Dendritic cell treated with granulocyte-macrophage colony-stimulating factor and Interleukin-4, amounts not matched to agents 40 ng/mL and 50 ng/mL, for 4 days (primary cell): ENCODE data around the gene CALHM5.
"Not testable (repeated sequence)": the region's sequence is repeated elsewhere in the genome, so short reads cannot be mapped to it uniquely, and the experiment has no call there.

ENCODE experiments used
- H3K27ac Mint-ChIP-seq: one replicate; pipeline ENCODE4 v1.8.0; 2022; ENCODE audit warnings: mild to moderate bottlenecking, mixed read lengths
- H3K27me3 Mint-ChIP-seq: one replicate; pipeline ENCODE4 v1.8.0; 2022; ENCODE audit warnings: mild to moderate bottlenecking, mixed read lengths
- H3K36me3 Mint-ChIP-seq: one replicate; pipeline ENCODE4 v1.8.0; 2022; ENCODE audit warnings: low read depth, mixed read lengths
- H3K4me1 Mint-ChIP-seq: one replicate; pipeline ENCODE4 v1.8.0; 2022; ENCODE audit warnings: low read depth, mixed read lengths
- H3K4me3 Mint-ChIP-seq: one replicate; pipeline ENCODE4 v1.8.0; 2022; ENCODE audit warnings: mild to moderate bottlenecking, moderate library complexity, mixed read lengths
- H3K9me3 Mint-ChIP-seq: one replicate; pipeline ENCODE4 v1.8.0; 2022; ENCODE audit warnings: mixed read lengths
- intact Hi-C: fragments of 100-400 bp; cut with micrococcal nuclease; formaldehyde crosslinking; loops from one replicate; pipeline ENCODE4 v1.15.0; 2022

The CALHM5 gene

GRCh38 chr6:116485559-116486184, 25.8 kb upstream of the CALHM5 start:
- peak overlapping the region; percentile 5 for H3K27ac Mint-ChIP-seq
- H3K36me3 Mint-ChIP-seq, result no peaks in the 10 kb centered on the region
- H3K27me3 Mint-ChIP-seq, result no peaks in the 10 kb centered on the region
- peaks cover 23% of the 10 kb centered on the region for H3K4me1 Mint-ChIP-seq
- intact Hi-C loops, result no loop called here
- no peak overlapping the region for H3K4me3 Mint-ChIP-seq
- H3K9me3 Mint-ChIP-seq, result peaks cover 7% of the 10 kb centered on the region

DNA sequence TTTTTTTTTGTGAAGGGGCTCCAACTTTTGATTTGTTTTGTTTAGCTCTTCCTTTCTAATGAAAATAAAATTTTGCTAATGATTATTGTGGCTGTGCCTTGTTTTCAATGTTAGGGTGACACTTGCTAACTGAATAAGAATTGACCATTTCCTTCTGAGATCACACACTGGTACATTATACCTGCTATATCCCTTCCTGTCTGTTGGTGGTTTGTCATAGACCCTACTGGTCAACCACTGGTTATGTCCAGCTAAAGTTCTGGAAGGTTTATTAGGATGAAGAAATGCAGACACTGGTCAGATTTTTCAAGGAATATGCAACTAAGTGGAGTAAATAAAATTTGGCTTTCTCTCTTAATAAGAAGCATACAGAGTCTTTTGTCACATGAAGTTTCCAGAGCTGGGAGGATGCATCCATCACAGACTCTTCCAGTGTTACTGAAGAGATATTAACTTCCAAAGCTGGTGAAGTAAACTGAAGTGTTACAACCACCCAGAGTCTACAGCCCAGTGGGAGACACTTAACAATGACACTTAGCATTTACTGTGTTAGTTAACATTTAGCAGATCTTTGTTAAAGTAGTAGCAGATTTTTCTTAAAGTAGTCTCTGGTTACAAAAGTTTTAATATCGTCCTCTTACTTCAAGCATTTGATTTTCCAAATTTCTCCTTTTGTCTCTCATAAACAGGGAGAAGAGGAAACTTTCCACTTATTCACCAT, 19.7 kb upstream of the CALHM5 start:
- Mint-ChIP-seq H3K27me3 (no peaks in the 10 kb centered on the region), H3K27ac (no peak overlapping the region), H3K4me3 (no peak overlapping the region)

GRCh38 chr6:116492331-116493067, 18.9 kb upstream of the CALHM5 start:
- Mint-ChIP-seq H3K36me3 (no peaks in the 10 kb centered on the region), H3K4me1 (no peaks in the 10 kb centered on the region), H3K27me3 (no peaks in the 10 kb centered on the region), H3K27ac (no peak overlapping the region), H3K9me3 (peaks cover 15% of the 10 kb centered on the region), H3K4me3 (no peak overlapping the region)
- intact Hi-C loops, result no loop called here

More for the DNA sequence above, 19.7 kb upstream of the CALHM5 start:
- Mint-ChIP-seq H3K36me3 (no peaks in the 10 kb centered on the region), H3K4me1 (peaks cover 3% of the 10 kb centered on the region), H3K9me3 (peaks cover 15% of the 10 kb centered on the region)
- intact Hi-C loops, result no loop called here

DNA sequence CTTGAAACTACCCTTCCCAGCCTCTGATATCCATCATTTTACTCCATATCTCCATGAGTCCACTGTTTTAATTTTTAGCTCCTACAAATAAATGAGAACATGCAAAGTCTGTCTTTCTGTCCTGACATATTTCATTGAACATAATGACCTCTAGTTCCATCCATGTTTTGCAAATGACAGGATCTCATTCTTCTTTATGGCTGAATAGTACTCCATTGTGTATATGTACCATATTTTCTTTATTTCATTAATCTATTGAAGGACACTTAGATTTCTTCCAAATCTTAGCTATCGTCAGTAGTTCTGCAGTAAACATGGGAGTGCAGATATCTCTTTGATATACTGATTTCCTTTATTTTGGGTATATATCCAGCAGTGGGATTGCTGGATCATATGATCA, 16.3 kb upstream of the CALHM5 start:
- H3K4me1 Mint-ChIP-seq, H3K4me3 Mint-ChIP-seq, H3K27me3 Mint-ChIP-seq, H3K27ac Mint-ChIP-seq, H3K36me3 Mint-ChIP-seq, intact Hi-C loops: not testable (repeated sequence)
- H3K9me3 Mint-ChIP-seq, result peaks cover 13% of the 10 kb centered on the region

GRCh38 chr6:116497113-116497676, 14.2 kb upstream of the CALHM5 start:
- H3K4me1 Mint-ChIP-seq, result peaks cover 16% of the 10 kb centered on the region
- intact Hi-C loops, result no loop called here
- no peak overlapping the region for H3K27ac Mint-ChIP-seq
- no peak overlapping the region for H3K4me3 Mint-ChIP-seq
- peaks cover 2% of the 10 kb centered on the region for H3K36me3 Mint-ChIP-seq
- H3K27me3 Mint-ChIP-seq, result no peaks in the 10 kb centered on the region
- H3K9me3 Mint-ChIP-seq, result peaks cover 11% of the 10 kb centered on the region

GRCh38 chr6:116500969-116501433, 10.4 kb upstream of the CALHM5 start:
- H3K4me3 Mint-ChIP-seq, result peak overlapping the region; percentile 44
- H3K4me1 Mint-ChIP-seq, result peaks cover 22% of the 10 kb centered on the region
- intact Hi-C loops, result no loop called here
- peak overlapping the region; percentile 63 for H3K27ac Mint-ChIP-seq
- H3K36me3 Mint-ChIP-seq, result peaks cover 8% of the 10 kb centered on the region
- H3K9me3 Mint-ChIP-seq, result peaks cover 12% of the 10 kb centered on the region
- H3K27me3 Mint-ChIP-seq, result peaks cover 3% of the 10 kb centered on the region

GRCh38 chr6:116507324-116507723, 4.1 kb upstream of the CALHM5 start:
- Mint-ChIP-seq H3K36me3 (peaks cover 4% of the 10 kb centered on the region), H3K9me3 (peaks cover 20% of the 10 kb centered on the region), H3K4me3 (no peak overlapping the region), H3K27ac (no peak overlapping the region), H3K4me1 (peaks cover 6% of the 10 kb centered on the region), H3K27me3 (peaks cover 3% of the 10 kb centered on the region)
- intact Hi-C loops, result no loop called here

- intact Hi-C loops, result no loop called here
- Mint-ChIP-seq H3K27me3 (peaks cover 6% of the 10 kb centered on the region), H3K9me3 (peaks cover 15% of the 10 kb centered on the region), H3K4me3 (no peak overlapping the region), H3K36me3 (no peaks in the 10 kb centered on the region), H3K4me1 (peaks cover 6% of the 10 kb centered on the region), H3K27ac (no peak overlapping the region)
Measured at GRCh38 chr6:116508527-116508926, 2.9 kb upstream of the CALHM5 start.

- Mint-ChIP-seq H3K27ac (no peak overlapping the region), H3K36me3 (no peaks in the 10 kb centered on the region)
Measured at GRCh38 chr6:116512111-116512559, 696 bp downstream of the CALHM5 start.

GRCh38 chr6:116512734-116513133, 1.3 kb downstream of the CALHM5 start:
- peaks cover 6% of the 10 kb centered on the region for H3K4me1 Mint-ChIP-seq
- no peak overlapping the region for H3K4me3 Mint-ChIP-seq
- H3K9me3 Mint-ChIP-seq, result peaks cover 15% of the 10 kb centered on the region
- peaks cover 3% of the 10 kb centered on the region for H3K27me3 Mint-ChIP-seq
- intact Hi-C loops, result no loop called here
- H3K36me3 Mint-ChIP-seq, result no peaks in the 10 kb centered on the region
- H3K27ac Mint-ChIP-seq, result no peak overlapping the region

More at GRCh38 chr6:116512111-116512559, 696 bp downstream of the CALHM5 start:
- peaks cover 3% of the 10 kb centered on the region for H3K27me3 Mint-ChIP-seq
- intact Hi-C loops, result no loop called here
- peaks cover 15% of the 10 kb centered on the region for H3K9me3 Mint-ChIP-seq
- peaks cover 6% of the 10 kb centered on the region for H3K4me1 Mint-ChIP-seq
- no peak overlapping the region for H3K4me3 Mint-ChIP-seq

- no peak overlapping the region for H3K4me3 Mint-ChIP-seq
- H3K27ac Mint-ChIP-seq, result no peak overlapping the region
- H3K4me1 Mint-ChIP-seq, result peaks cover 6% of the 10 kb centered on the region
- no peaks in the 10 kb centered on the region for H3K36me3 Mint-ChIP-seq
- H3K27me3 Mint-ChIP-seq, result peaks cover 4% of the 10 kb centered on the region
- intact Hi-C loops, result no loop called here
- peaks cover 14% of the 10 kb centered on the region for H3K9me3 Mint-ChIP-seq
Measured at GRCh38 chr6:116513224-116513875, 1.9 kb downstream of the CALHM5 start.

GRCh38 chr6:116514111-116514510, 2.7 kb downstream of the CALHM5 start:
- Mint-ChIP-seq H3K4me1 (peaks cover 6% of the 10 kb centered on the region), H3K36me3 (no peaks in the 10 kb centered on the region), H3K9me3 (peaks cover 6% of the 10 kb centered on the region), H3K27ac (no peak overlapping the region), H3K4me3 (no peak overlapping the region), H3K27me3 (peaks cover 4% of the 10 kb centered on the region)
- intact Hi-C loops, result no loop called here

- no peaks in the 10 kb centered on the region for H3K36me3 Mint-ChIP-seq
- H3K4me1 Mint-ChIP-seq, result peaks cover 6% of the 10 kb centered on the region
- H3K27ac Mint-ChIP-seq, result no peak overlapping the region
- peaks cover 4% of the 10 kb centered on the region for H3K27me3 Mint-ChIP-seq
- no peak overlapping the region for H3K4me3 Mint-ChIP-seq
- intact Hi-C loops, result no loop called here
- H3K9me3 Mint-ChIP-seq, result no peaks in the 10 kb centered on the region
Measured at GRCh38 chr6:116515141-116515540, 3.7 kb downstream of the CALHM5 start.
